ENCODE results near the gene CYP24A1. TPM values are rescaled to one million over a fixed set of nuclear protein-coding genes. Genes with fewer than 3 reads are reported as not detected.

CYP24A1 gene
- total and polyA plus RNA-seq, 2 donors (not counting 3 experiments of a cell fraction or from before 2014, with no cell fraction given): not detected

GRCh38 chr20:54111460-54111859 is 62.3 kb downstream of the CYP24A1 start:
- intact Hi-C loops (cut with micrococcal nuclease) (no loop called here), dilution Hi-C loops (cut with MboI; ENCODE audit: extremely low pct_ligation_motif_present, low sequenced_read_pairs) (no loop called here)
- DNase-seq (ENCODE audit: low read depth, low spot score) (no peak), FAIRE-seq (no peak)
- Histone ChIP-seq H4K20me1 (replicated peaks; ENCODE audit: control insufficient read depth, extremely low read depth, insufficient read depth, low read length) (no peaks in the 10 kb centered on the region), H3K4me3 (replicated peaks in 1 of 3; ENCODE audit: insufficient read depth in 1 of 3, low read depth in 1 of 3, low read length in 3 of 3) (no peak overlapping the region), H3K4me2 (ENCODE audit: insufficient read depth, low read length) (no peak overlapping the region), H2AFZ (ENCODE audit: low read depth, low read length) (no peak overlapping the region), H3K27me3 (ENCODE audit: control insufficient read depth in 2 of 2, insufficient read depth in 2 of 2, low read length in 2 of 2) (no peaks in the 10 kb centered on the region), H3K9me1 (replicated peaks; ENCODE audit: control insufficient read depth, extremely low read depth, insufficient read depth, low read length) (no peaks in the 10 kb centered on the region), H3K36me3 (ENCODE audit: control insufficient read depth in 2 of 2, extremely low read depth in 1 of 2, insufficient read depth in 2 of 2, low read length in 2 of 2) (no peaks in the 10 kb centered on the region), H3K9me3 (replicated peaks; ENCODE audit: control insufficient read depth, insufficient read depth, low read length) (no peaks in the 10 kb centered on the region), H3K9ac (replicated peaks; ENCODE audit: extremely low read depth, insufficient read depth, low read length) (no peak overlapping the region), H3K27ac (ENCODE audit: insufficient read depth, low read depth, low read length) (no peak overlapping the region), H3K4me1 (ENCODE audit: control insufficient read depth, extremely low read depth, insufficient read depth, low read length) (no peaks in the 10 kb centered on the region), H3K79me2 (ENCODE audit: control insufficient read depth, insufficient read depth, low read length) (no peaks in the 10 kb centered on the region)
- POLR2A ChIA-PET: no interaction called here
- no TSS peak for BruUV-seq (replicated peaks)
- TF ChIP-seq POLR2AphosphoS5 (IDR thresholded peaks at IDR 0.05; ENCODE audit: insufficient read depth, low read depth, low read length): no peak
- no peak for TF ChIP-seq GATA2 (IDR thresholded peaks at IDR 0.05; ENCODE audit: insufficient read depth, insufficient read length, low read depth, low read length)
- TF ChIP-seq POLR2A (IDR thresholded peaks at IDR 0.05; ENCODE audit: low read depth, low read length): no peak
- CTCF ChIA-PET: no interaction called here

- H3K27me3 ChIP-seq (ENCODE audit: control insufficient read depth in 2 of 2, insufficient read depth in 2 of 2, low read length in 2 of 2): peaks cover 0 to 3% of the 10 kb centered on the region in 2 experiments
- no peak for DNase-seq (ENCODE audit: low read depth, low spot score)
- no peak for FAIRE-seq
- intact Hi-C loops (cut with micrococcal nuclease) (no loop called here), dilution Hi-C loops (cut with MboI; ENCODE audit: extremely low pct_ligation_motif_present, low sequenced_read_pairs) (no loop called here)
- H3K9ac ChIP-seq (replicated peaks; ENCODE audit: extremely low read depth, insufficient read depth, low read length): no peak overlapping the region
- H4K20me1 ChIP-seq (replicated peaks; ENCODE audit: control insufficient read depth, extremely low read depth, insufficient read depth, low read length): no peaks in the 10 kb centered on the region
- H3K9me1 ChIP-seq (replicated peaks; ENCODE audit: control insufficient read depth, extremely low read depth, insufficient read depth, low read length): no peaks in the 10 kb centered on the region
- ChIA-PET CTCF (interaction anchor here (1.1 kb wide), 1 partner anchor 11 kb away, joined by 3 read pairs; no protein-coding TSS in a partner anchor), POLR2A (no interaction called here)
- H3K36me3 ChIP-seq (ENCODE audit: control insufficient read depth in 2 of 2, extremely low read depth in 1 of 2, insufficient read depth in 2 of 2, low read length in 2 of 2): no peaks in the 10 kb centered on the region
- no peak overlapping the region for H3K27ac ChIP-seq (ENCODE audit: insufficient read depth, low read depth, low read length)
- no TSS peak for BruUV-seq (replicated peaks)
- H3K4me1 ChIP-seq (ENCODE audit: control insufficient read depth, extremely low read depth, insufficient read depth, low read length): no peaks in the 10 kb centered on the region
- H3K4me3 ChIP-seq (replicated peaks in 1 of 3; ENCODE audit: insufficient read depth in 1 of 3, low read depth in 1 of 3, low read length in 3 of 3): no peak overlapping the region
- TF ChIP-seq CTCF (IDR thresholded peaks at IDR 0.05; ENCODE audit: extremely low read depth in 1 of 2, insufficient read depth in 1 of 2, low read depth in 1 of 2, low read length in 2 of 2): no peak
- TF ChIP-seq EZH2 (IDR thresholded peaks at IDR 0.05; ENCODE audit: borderline replicate concordance, low read depth, low read length, severe bottlenecking): no peak
- TF ChIP-seq POLR2AphosphoS5 (IDR thresholded peaks at IDR 0.05; ENCODE audit: insufficient read depth, low read depth, low read length): no peak
- TF ChIP-seq FOS (IDR thresholded peaks at IDR 0.05; ENCODE audit: borderline replicate concordance, insufficient read depth, low read length): no peak
- TF ChIP-seq MYC (IDR thresholded peaks at IDR 0.05; ENCODE audit: low read depth, low read length): no peak
- TF ChIP-seq JUN (IDR thresholded peaks at IDR 0.05; ENCODE audit: borderline replicate concordance, insufficient read depth, insufficient read length, low read depth): no peak
- no peak for TF ChIP-seq POLR2A (IDR thresholded peaks at IDR 0.05; ENCODE audit: low read depth, low read length)
- no peak for TF ChIP-seq GATA2 (IDR thresholded peaks at IDR 0.05; ENCODE audit: insufficient read depth, insufficient read length, low read depth, low read length)
- TF ChIP-seq, protein P1, sequence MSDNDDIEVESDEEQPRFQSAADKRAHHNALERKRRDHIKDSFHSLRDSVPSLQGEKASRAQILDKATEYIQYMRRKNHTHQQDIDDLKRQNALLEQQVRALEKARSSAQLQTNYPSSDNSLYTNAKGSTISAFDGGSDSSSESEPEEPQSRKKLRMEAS (IDR thresholded peaks at IDR 0.05; ENCODE audit: insufficient read depth, insufficient read length): no peak
- no peaks in the 10 kb centered on the region for H3K9me3 ChIP-seq (replicated peaks; ENCODE audit: control insufficient read depth, insufficient read depth, low read length)
- no peak overlapping the region for H2AFZ ChIP-seq (ENCODE audit: low read depth, low read length)
- H3K79me2 ChIP-seq (ENCODE audit: control insufficient read depth, insufficient read depth, low read length): no peaks in the 10 kb centered on the region
- H3K4me2 ChIP-seq (ENCODE audit: insufficient read depth, low read length): no peak overlapping the region
These were observed 63.3 kb downstream of the CYP24A1 start for GRCh38 chr20:54110457-54110856.
